Lung (tissue), 5 donors: ENCODE results near the gene ARL8B. TPM values are rescaled to one million over a fixed set of nuclear protein-coding genes. Genes with fewer than 3 reads are reported as not detected.

ENCODE experiments used
- polyA plus RNA-seq, 2 donors: library from polyadenylated mRNA; stranded (reverse); fragments of 200-250 nt; gene quantifications; one replicate each; pipeline ENCODE4 v1.2.1, GENCODE V29; 2013
- small RNA-seq: library from RNA; depleted of rRNA; stranded (forward); fragments of <200 nt; gene quantifications from one replicate; pipeline ENCODE3, GENCODE V24; 2014; ENCODE audit warnings: low replicate concordance
- total RNA-seq, 2 donors: library from RNA; depleted of rRNA in 1 of 2; stranded (reverse); fragments of >200 nt in 1 of 2; gene quantifications; one replicate each; pipeline ENCODE4 v1.2.1, GENCODE V29; 2014 to 2021
- donor health status: Bipolar disorder and iron deficiency.
- donor health status: healthy.
- donor health status: DM: yes; HTN: yes; CAD: no.

Gene ARL8B
- total and polyA plus RNA-seq, 4 donors: 58.9 to 108 (median 74.8) TPM

Small RNAs within 50 kb of the gene (small RNA-seq; reads per million reads assigned to genes)
- gene AC090955.1 (not detected), gene RF00019 (not detected)

Other genes starting within 250 kb of the ARL8B start
- 100 to 1,000 TPM in 1 of 2 donors, 10 to 100 TPM in 1; 84.4 to 204 TPM for gene BHLHE40, start 142.9 kb upstream of the ARL8B start, total RNA-seq
- gene BHLHE40, start 142.9 kb upstream of the ARL8B start, polyA plus RNA-seq: 10 to 100 TPM; 28.5 to 92.5 TPM
- gene EDEM1, start 65.4 kb downstream of the ARL8B start, total RNA-seq: 100 to 1,000 TPM in 1 of 2 donors, 10 to 100 TPM in 1; 73.2 to 132 TPM
- gene EDEM1, start 65.4 kb downstream of the ARL8B start, polyA plus RNA-seq: 10 to 100 TPM; 12.8 to 35.4 TPM